ENCODE measurements around the gene ZNF598.

DNA sequence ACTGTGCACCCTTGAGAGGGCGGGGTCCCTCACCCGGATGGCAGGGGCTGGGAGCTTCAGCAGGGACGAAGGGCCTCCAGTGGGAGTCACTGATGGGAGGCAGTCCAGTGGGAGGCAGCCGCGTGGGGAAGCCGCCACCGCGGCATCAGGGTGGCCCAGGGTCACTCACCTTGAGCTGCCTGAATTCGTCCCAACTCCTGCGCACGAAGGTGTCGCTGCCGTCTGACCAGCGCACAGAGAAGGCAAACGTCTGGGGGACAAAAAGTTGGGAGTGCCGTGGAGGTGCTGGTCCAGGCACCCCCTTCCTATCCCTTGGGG, 28.9 kb downstream of the ZNF598 start:
- TF ChIP-seq, protein P1, sequence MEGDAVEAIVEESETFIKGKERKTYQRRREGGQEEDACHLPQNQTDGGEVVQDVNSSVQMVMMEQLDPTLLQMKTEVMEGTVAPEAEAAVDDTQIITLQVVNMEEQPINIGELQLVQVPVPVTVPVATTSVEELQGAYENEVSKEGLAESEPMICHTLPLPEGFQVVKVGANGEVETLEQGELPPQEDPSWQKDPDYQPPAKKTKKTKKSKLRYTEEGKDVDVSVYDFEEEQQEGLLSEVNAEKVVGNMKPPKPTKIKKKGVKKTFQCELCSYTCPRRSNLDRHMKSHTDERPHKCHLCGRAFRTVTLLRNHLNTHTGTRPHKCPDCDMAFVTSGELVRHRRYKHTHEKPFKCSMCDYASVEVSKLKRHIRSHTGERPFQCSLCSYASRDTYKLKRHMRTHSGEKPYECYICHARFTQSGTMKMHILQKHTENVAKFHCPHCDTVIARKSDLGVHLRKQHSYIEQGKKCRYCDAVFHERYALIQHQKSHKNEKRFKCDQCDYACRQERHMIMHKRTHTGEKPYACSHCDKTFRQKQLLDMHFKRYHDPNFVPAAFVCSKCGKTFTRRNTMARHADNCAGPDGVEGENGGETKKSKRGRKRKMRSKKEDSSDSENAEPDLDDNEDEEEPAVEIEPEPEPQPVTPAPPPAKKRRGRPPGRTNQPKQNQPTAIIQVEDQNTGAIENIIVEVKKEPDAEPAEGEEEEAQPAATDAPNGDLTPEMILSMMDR (IDR thresholded peaks at IDR 0.05; ENCODE audit: poor library complexity, severe bottlenecking) = no peak
- TF ChIP-seq TAF1 (IDR thresholded peaks at IDR 0.05; ENCODE audit: low read depth) (no peak), RAD21 (conservative IDR thresholded peaks at IDR 0.05) (no peak), MXI1 (conservative IDR thresholded peaks at IDR 0.05; ENCODE audit: poor library complexity, severe bottlenecking) (no peak), POLR2AphosphoS5 (IDR thresholded peaks at IDR 0.05) (no peak), EP300 (conservative IDR thresholded peaks at IDR 0.05; ENCODE audit: poor library complexity, severe bottlenecking) (no peak), EZH2 (IDR thresholded peaks at IDR 0.05; ENCODE audit: borderline replicate concordance, insufficient read depth, low read length, poor library complexity, severe bottlenecking) (no peak)
